GM18520 (cell line): Measurements from ENCODE around the gene ST3GAL2.
A peak's percentile ranks its signal among the peaks of the same experiment; 100 is the strongest.
"Not testable (repeated sequence)": the region's sequence is repeated elsewhere in the genome, so short reads cannot be mapped to it uniquely, and the experiment has no call there.

Experiments
- ATAC-seq: cut with Tn5 transposase; IDR thresholded peaks from one replicate; pipeline ENCODE4 v1.9.1; 2021; ENCODE audit not compliant: unreplicated experiment

Gene ST3GAL2

GRCh38 chr16:70467608-70468007 is 28.7 kb upstream of the ST3GAL2 start:
- no peak for ATAC-seq

GRCh38 chr16:70467113-70467512 is 28.2 kb upstream of the ST3GAL2 start:
- no peak for ATAC-seq

- no peak for ATAC-seq
These were observed 27.8 kb upstream of the ST3GAL2 start for GRCh38 chr16:70466805-70467076.

GRCh38 chr16:70465999-70466804 is 27.3 kb upstream of the ST3GAL2 start:
- no peak for ATAC-seq

GRCh38 chr16:70463235-70463634 is 24.3 kb upstream of the ST3GAL2 start:
- no peak for ATAC-seq

GRCh38 chr16:70460737-70461261 is 21.9 kb upstream of the ST3GAL2 start:
- no peak for ATAC-seq

GRCh38 chr16:70457446-70458166 is 18.7 kb upstream of the ST3GAL2 start:
- ATAC-seq = no peak

GRCh38 chr16:70455910-70456309 is 17.0 kb upstream of the ST3GAL2 start:
- ATAC-seq = no peak

- peak; percentile 68 for ATAC-seq
These were observed 15.5 kb upstream of the ST3GAL2 start, which contains the start of gene FCSK for GRCh38 chr16:70454222-70455034. Gene FCSK (plus strand): TSS chr16:70454595. CDS start chr16:70463191, 8,596 bp downstream.

GRCh38 chr16:70453892-70454221 is 15.0 kb upstream of the ST3GAL2 start:
- ATAC-seq = no peak

GRCh38 chr16:70453117-70453891 is 14.4 kb upstream of the ST3GAL2 start:
- no peak for ATAC-seq

GRCh38 chr16:70451004-70451340 is 12.1 kb upstream of the ST3GAL2 start:
- ATAC-seq = not testable (repeated sequence)

- not testable (repeated sequence) for ATAC-seq
These were observed 11.5 kb upstream of the ST3GAL2 start for GRCh38 chr16:70450142-70451003.

- ATAC-seq = no peak
These were observed 9.2 kb upstream of the ST3GAL2 start for GRCh38 chr16:70448075-70448474.

GRCh38 chr16:70444249-70445063 is 5.6 kb upstream of the ST3GAL2 start:
- ATAC-seq = no peak

- ATAC-seq = no peak
These were observed 3.4 kb upstream of the ST3GAL2 start for GRCh38 chr16:70442344-70442743.

GRCh38 chr16:70441406-70441990 is 2.6 kb upstream of the ST3GAL2 start:
- ATAC-seq = no peak

GRCh38 chr16:70440009-70440692 is 1.3 kb upstream of the ST3GAL2 start:
- ATAC-seq = no peak
